Neural progenitor cell (in vitro differentiated cells): Measurements from ENCODE around the gene MRE11.

Experiments
- EZH2 ChIP-seq: fragments of 200-600 bp; sonication (generic); IDR thresholded peaks from 2 replicates; pipeline ENCODE4 v1.6.1; 2017; ENCODE audit warnings: antibody characterized with exemption, mild to moderate bottlenecking, moderate library complexity
- TF ChIP-seq, protein P1 (sequence below): fragments of 200-600 bp; sonication (generic); IDR thresholded peaks from 2 replicates; pipeline ENCODE4 v1.5.1; 2017; ENCODE audit warnings: antibody characterized with exemption, mild to moderate bottlenecking

DNA sequence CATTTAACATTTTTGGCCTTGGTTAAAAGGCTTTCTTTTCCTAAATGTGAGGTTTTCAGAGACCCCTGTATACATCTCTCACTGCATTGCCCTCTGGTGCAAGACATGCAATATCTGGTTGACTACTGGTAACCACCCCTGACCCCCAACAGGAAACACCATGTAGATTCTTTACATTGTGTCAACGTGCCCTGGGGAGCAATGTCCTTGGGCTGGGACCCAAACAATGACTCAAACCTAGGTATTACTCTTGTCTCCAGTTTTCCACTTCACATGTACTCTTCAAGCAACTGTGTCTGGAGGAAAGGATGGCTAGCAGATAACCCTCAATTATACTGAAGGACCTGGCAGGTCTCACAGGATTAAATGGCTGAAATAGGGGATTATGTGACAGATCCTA is 91.3 kb downstream of the MRE11 start:
- TF ChIP-seq EZH2, result no peak
- TF ChIP-seq, protein P1, sequence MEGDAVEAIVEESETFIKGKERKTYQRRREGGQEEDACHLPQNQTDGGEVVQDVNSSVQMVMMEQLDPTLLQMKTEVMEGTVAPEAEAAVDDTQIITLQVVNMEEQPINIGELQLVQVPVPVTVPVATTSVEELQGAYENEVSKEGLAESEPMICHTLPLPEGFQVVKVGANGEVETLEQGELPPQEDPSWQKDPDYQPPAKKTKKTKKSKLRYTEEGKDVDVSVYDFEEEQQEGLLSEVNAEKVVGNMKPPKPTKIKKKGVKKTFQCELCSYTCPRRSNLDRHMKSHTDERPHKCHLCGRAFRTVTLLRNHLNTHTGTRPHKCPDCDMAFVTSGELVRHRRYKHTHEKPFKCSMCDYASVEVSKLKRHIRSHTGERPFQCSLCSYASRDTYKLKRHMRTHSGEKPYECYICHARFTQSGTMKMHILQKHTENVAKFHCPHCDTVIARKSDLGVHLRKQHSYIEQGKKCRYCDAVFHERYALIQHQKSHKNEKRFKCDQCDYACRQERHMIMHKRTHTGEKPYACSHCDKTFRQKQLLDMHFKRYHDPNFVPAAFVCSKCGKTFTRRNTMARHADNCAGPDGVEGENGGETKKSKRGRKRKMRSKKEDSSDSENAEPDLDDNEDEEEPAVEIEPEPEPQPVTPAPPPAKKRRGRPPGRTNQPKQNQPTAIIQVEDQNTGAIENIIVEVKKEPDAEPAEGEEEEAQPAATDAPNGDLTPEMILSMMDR, result no peak
